ENCODE measurements around the gene C3orf62. TPM values are rescaled to one million over a fixed set of nuclear protein-coding genes. Genes with fewer than 3 reads are reported as not detected.

Gene C3orf62
- total and polyA plus RNA-seq, 10 of the 15 experiments (the other 5 are each of a cell fraction or from before 2014, with no cell fraction given) = 2.7 to 7.5 (median 4.2) TPM

- TF ChIP-seq CUX1 (IDR thresholded peaks at IDR 0.05; ENCODE audit: insufficient replicate concordance, low read depth, low read length) (peak; percentile 85), MEF2B (IDR thresholded peaks at IDR 0.05; ENCODE audit: partially characterized antibody, poor library complexity, severe bottlenecking) (peak; percentile 88), BCL3 (IDR thresholded peaks at IDR 0.05; ENCODE audit: borderline replicate concordance, insufficient read depth, low read depth, low read length, poor library complexity, severe bottlenecking) (peak; percentile 97), PAX8 (IDR thresholded peaks at IDR 0.05) (no peak), ATF7 (IDR thresholded peaks at IDR 0.05; ENCODE audit: low read depth) (peak; percentile 15; the same call in 1 of the 2 replicates), RUNX3 (IDR thresholded peaks at IDR 0.05; ENCODE audit: low read length) (peak; percentile 40), PBX3 (IDR thresholded peaks at IDR 0.05; ENCODE audit: insufficient replicate concordance, low read depth, low read length) (no peak)
Observed at GRCh38 chr3:49311283-49311682, 34.3 kb upstream of the C3orf62 start (continued).

All from GM12878 (cell line).